SK-N-SH (cell line): ENCODE results near the gene MACROD1. TPM values are rescaled to one million over a fixed set of nuclear protein-coding genes. Genes with fewer than 3 reads are reported as not detected.

Experiments used
- CTCF ChIA-PET: fragments of 300-600, 350-600 bp; formaldehyde crosslinking; extraction: SDS; loops from one replicate; lab custom pipeline; 2021; lab: Yijun Ruan, JAX
- POLR2A ChIA-PET: fragments of 350-600 bp; sonication (Branson Sonifier 250); formaldehyde crosslinking; extraction: SDS; loops from one replicate; lab custom pipeline; 2020; ENCODE audit warnings: antibody characterized with exemption, inconsistent platforms; lab: Yijun Ruan, JAX
- DNase-seq: peaks from one replicate; pipeline ENCODE4 v3.0.0; 2012
- H2AFZ ChIP-seq: fragments of 200-600 bp; sonication (generic); 2 replicates; pipeline ENCODE4 v1.8.1; 2016; ENCODE audit warnings: antibody characterized with exemption, mild to moderate bottlenecking, low read depth
- H3F3A ChIP-seq: fragments of 200-600 bp; sonication (generic); replicated peaks from 2 replicates; pipeline ENCODE3; 2016; ENCODE audit warnings: antibody characterized with exemption, mild to moderate bottlenecking; ENCODE audit not compliant: insufficient read depth
- H3K27ac ChIP-seq, 2 experiments: fragments of 200-500 bp in 1 of 2; fragments of 200-600 bp in 1 of 2; sonication (Bioruptor generic) in 1 of 2; sonication (generic), shearing (Covaris generic) in 1 of 2; 2 replicates each; pipeline versions ENCODE4 v1.5.1 to v1.6.1; 2014 to 2016; ENCODE audit warnings: low read depth in 2 of 2, inconsistent platforms in 1 of 2, low read length in 1 of 2, mild to moderate bottlenecking in 1 of 2, mixed read lengths in 1 of 2
- H3K27me3 ChIP-seq: fragments of 200-600 bp; sonication (generic), shearing (Covaris generic); 2 replicates; pipeline ENCODE4 v1.6.1; 2016; ENCODE audit warnings: mixed run types; ENCODE audit not compliant: insufficient read depth
- H3K36me3 ChIP-seq, 2 experiments: fragments of 200-500 bp in 1 of 2; fragments of 200-600 bp in 1 of 2; sonication (Bioruptor generic) in 1 of 2; sonication (generic) in 1 of 2; replicated peaks in 1 of 2; 2 replicates each; pipeline versions ENCODE3 to v1.5.1; 2014 to 2016; ENCODE audit warnings: low read length in 1 of 2, mild to moderate bottlenecking in 1 of 2; ENCODE audit not compliant: insufficient read depth in 2 of 2, control insufficient read depth in 1 of 2
- H3K4me1 ChIP-seq, 2 experiments: fragments of 200-500 bp in 1 of 2; fragments of 200-600 bp in 1 of 2; sonication (Bioruptor generic) in 1 of 2; sonication (generic), shearing (Covaris generic) in 1 of 2; 2 replicates each; pipeline versions ENCODE4 v1.5.1 to v1.6.1; 2014 to 2016; ENCODE audit warnings: low read depth in 1 of 2, low read length in 1 of 2, mixed run types in 1 of 2; ENCODE audit not compliant: insufficient read depth in 2 of 2, control insufficient read depth in 1 of 2
- H3K4me2 ChIP-seq: fragments of 200-600 bp; sonication (generic), shearing (Covaris generic); 2 replicates; pipeline ENCODE4 v1.6.1; 2017; ENCODE audit warnings: mixed run types
- H3K4me3 ChIP-seq, 2 experiments: fragments of 200-500 bp in 1 of 2; fragments of 200-600 bp in 1 of 2; sonication (Bioruptor generic) in 1 of 2; sonication (generic), shearing (Covaris generic) in 1 of 2; 2 replicates each; pipeline versions ENCODE4 v1.5.1 to v1.8.1; 2014 to 2016; ENCODE audit warnings: low read depth in 2 of 2, inconsistent platforms in 1 of 2, low read length in 1 of 2, mild to moderate bottlenecking in 1 of 2, mixed read lengths in 1 of 2, moderate library complexity in 1 of 2
- H3K79me2 ChIP-seq: fragments of 200-600 bp; sonication (generic); 2 replicates; pipeline ENCODE4 v1.8.1; 2017; ENCODE audit warnings: mild to moderate bottlenecking; ENCODE audit not compliant: insufficient read depth
- H3K9ac ChIP-seq: fragments of 200-600 bp; sonication (generic); 2 replicates; pipeline ENCODE4 v1.6.1; 2017; ENCODE audit warnings: mixed run types
- H3K9me2 ChIP-seq: fragments of 200-600 bp; sonication (generic); 2 replicates; pipeline ENCODE4 v1.6.1; 2017; ENCODE audit warnings: mixed run types
- H3K9me3 ChIP-seq: fragments of 200-600 bp; sonication (generic); 2 replicates; pipeline ENCODE4 v1.6.1; 2017; ENCODE audit warnings: mixed run types, mild to moderate bottlenecking, moderate library complexity
- H4K20me1 ChIP-seq: fragments of 200-600 bp; sonication (generic); 2 replicates; pipeline ENCODE4 v1.6.1; 2017; ENCODE audit warnings: mild to moderate bottlenecking, mixed run types; ENCODE audit not compliant: insufficient read depth
- EP300 ChIP-seq, 2 experiments: IDR thresholded peaks; 2 replicates each; pipeline versions ENCODE4 v1.4.0 to v1.6.1; 2012; ENCODE audit warnings: borderline replicate concordance in 1 of 2, low read depth in 1 of 2, low read length in 1 of 2
- EZH2phosphoT487 ChIP-seq: fragments of 200-600 bp; sonication (generic); IDR thresholded peaks from 2 replicates; pipeline ENCODE4 v1.6.1; 2017; ENCODE audit warnings: low read depth, mixed run types, mild to moderate bottlenecking, antibody characterized with exemption, moderate library complexity, borderline replicate concordance
- GABPA ChIP-seq: IDR thresholded peaks from 2 replicates; pipeline ENCODE4 v1.4.0; 2012; ENCODE audit warnings: low read depth, mild to moderate bottlenecking
- JUND ChIP-seq: IDR thresholded peaks from 2 replicates; pipeline ENCODE4 v1.4.0; 2012
- POLR2AphosphoS5 ChIP-seq: IDR thresholded peaks from 2 replicates; pipeline ENCODE4 v1.6.1; 2012; ENCODE audit warnings: low read depth, low read length
- RFX5 ChIP-seq: IDR thresholded peaks from 2 replicates; pipeline ENCODE4 v1.6.1; 2012; ENCODE audit warnings: mild to moderate bottlenecking, improper control_type of control experiment, low read length
- RXRA ChIP-seq: IDR thresholded peaks from 2 replicates; pipeline ENCODE4 v1.4.0; 2012; ENCODE audit warnings: low read depth, mild to moderate bottlenecking, borderline replicate concordance
- WGBS: methylation state at CpG from one replicate; pipeline ENCODE4 v1.1.6; 2017; ENCODE audit warnings: low lambda C conversion rate; 5-methylcytosine and 5-hydroxymethylcytosine counted together
- polyA plus RNA-seq, 3 experiments: library from polyadenylated mRNA; depleted of rRNA; stranded (reverse); fragments of >200 nt; gene quantifications; 2 replicates each; pipeline ENCODE4 v1.2.3, GENCODE V29; 2012
- TF ChIP-seq, protein P1 (sequence below): IDR thresholded peaks from 2 replicates; pipeline ENCODE4 v1.4.0; 2012; ENCODE audit warnings: low read depth
- TF ChIP-seq, protein P2 (sequence below): fragments of 200-600 bp; sonication (generic); IDR thresholded peaks from 2 replicates; pipeline ENCODE4 v1.6.1; 2017; ENCODE audit warnings: antibody characterized with exemption, mild to moderate bottlenecking, moderate library complexity
- TF ChIP-seq, protein P3 (sequence below): IDR thresholded peaks from 2 replicates; pipeline ENCODE4 v1.6.1; 2012; ENCODE audit warnings: mild to moderate bottlenecking, low read depth, low read length, moderate library complexity

MACROD1 gene
- polyA plus RNA-seq, 1 of the 3 experiments (the other 2 are of a cell fraction), result 49.1 TPM

DNA sequence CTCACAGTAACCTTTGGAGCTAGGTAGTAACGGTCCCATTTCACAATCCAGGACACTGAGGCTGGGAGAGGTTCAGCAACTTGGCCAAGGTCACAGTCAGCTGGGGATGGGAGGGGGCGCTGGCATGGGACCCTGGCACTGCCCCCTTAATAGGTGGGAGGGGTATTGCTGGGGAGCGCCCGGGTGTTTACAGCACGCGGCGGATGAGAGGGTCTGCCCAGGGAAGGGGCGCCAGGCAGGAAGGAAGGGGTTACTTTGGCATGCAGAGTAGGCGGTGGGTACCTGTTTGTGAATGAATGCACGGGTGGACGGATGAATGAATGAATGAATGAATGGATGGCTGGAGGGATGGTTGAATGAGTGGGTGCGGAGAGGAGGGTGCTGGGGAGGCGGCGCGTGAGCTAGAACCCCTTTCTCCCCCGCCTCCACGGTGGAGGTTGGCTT lies 130.8 kb downstream of the MACROD1 start:
- TF ChIP-seq, protein P1, sequence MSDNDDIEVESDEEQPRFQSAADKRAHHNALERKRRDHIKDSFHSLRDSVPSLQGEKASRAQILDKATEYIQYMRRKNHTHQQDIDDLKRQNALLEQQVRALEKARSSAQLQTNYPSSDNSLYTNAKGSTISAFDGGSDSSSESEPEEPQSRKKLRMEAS, result no peak
- TF ChIP-seq, protein P2, sequence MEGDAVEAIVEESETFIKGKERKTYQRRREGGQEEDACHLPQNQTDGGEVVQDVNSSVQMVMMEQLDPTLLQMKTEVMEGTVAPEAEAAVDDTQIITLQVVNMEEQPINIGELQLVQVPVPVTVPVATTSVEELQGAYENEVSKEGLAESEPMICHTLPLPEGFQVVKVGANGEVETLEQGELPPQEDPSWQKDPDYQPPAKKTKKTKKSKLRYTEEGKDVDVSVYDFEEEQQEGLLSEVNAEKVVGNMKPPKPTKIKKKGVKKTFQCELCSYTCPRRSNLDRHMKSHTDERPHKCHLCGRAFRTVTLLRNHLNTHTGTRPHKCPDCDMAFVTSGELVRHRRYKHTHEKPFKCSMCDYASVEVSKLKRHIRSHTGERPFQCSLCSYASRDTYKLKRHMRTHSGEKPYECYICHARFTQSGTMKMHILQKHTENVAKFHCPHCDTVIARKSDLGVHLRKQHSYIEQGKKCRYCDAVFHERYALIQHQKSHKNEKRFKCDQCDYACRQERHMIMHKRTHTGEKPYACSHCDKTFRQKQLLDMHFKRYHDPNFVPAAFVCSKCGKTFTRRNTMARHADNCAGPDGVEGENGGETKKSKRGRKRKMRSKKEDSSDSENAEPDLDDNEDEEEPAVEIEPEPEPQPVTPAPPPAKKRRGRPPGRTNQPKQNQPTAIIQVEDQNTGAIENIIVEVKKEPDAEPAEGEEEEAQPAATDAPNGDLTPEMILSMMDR, result no peak
- no peak for TF ChIP-seq GABPA
- no peak for TF ChIP-seq RXRA
- TF ChIP-seq RFX5, result no peak
- TF ChIP-seq EP300 (IDR thresholded peaks at IDR 0.05; ENCODE audit: borderline replicate concordance in 1 of 2, low read depth in 1 of 2, low read length in 1 of 2), result no peak
- Histone ChIP-seq H3K9me3 (no peaks in the 10 kb centered on the region), H3K4me3 (peak overlapping the region in 1 of 2 experiments; percentile 58; a peak in 2 of 4 replicates), H3K4me1 (peaks cover 3 to 47% of the 10 kb centered on the region in 2 experiments; a peak in 2 of 4 replicates), H4K20me1 (0 out of 2 replicates have a peak, but pooled peaks cover 3% of the 10 kb centered on the region), H3K36me3 (no peaks in the 10 kb centered on the region), H3K4me2 (peak overlapping the region; percentile 57; the same call in 1 of the 2 replicates), H3K9me2 (no peaks in the 10 kb centered on the region), H3F3A (no peaks in the 10 kb centered on the region), H3K79me2 (no peaks in the 10 kb centered on the region), H3K9ac (no peak overlapping the region), H3K27me3 (no peaks in the 10 kb centered on the region), H2AFZ (no peak overlapping the region), H3K27ac (peak overlapping the region in 1 of 2 experiments; percentile 29; a peak in 1 of 4 replicates)
- CTCF ChIA-PET, result interaction anchor here (1.3 to 11.1 kb wide), 3 partner anchors 27 to 112 kb away, joined by 3 to 207 read pairs (median 5); no protein-coding TSS in a partner anchor
- 51% methylated on average over 17 of the region's 17 CpGs for WGBS
- POLR2A ChIA-PET, result no interaction called here
- DNase-seq, result no peak

DNA sequence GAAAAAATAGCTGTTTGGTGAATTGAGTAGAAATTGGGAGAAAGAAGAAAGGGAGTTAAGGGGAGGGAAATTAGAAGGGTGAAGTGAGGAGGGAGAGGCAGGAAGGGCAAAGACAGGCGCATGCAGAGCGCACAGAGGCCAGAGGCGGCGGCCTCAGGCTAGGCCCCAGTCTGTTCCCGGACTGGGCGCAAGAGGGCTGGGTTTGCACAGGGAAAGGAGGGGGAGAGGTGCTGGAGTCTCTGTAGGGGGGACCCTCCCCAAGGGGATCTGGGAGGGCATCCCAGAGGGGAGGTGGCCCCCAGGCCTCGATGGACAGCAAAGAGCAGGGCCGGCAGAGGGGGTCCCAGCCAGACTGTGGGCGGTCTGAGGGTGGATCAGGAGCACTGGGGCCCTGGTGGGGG lies 131.5 kb downstream of the MACROD1 start:
- no peaks in the 10 kb centered on the region for H3K9me3 ChIP-seq
- H3K27me3 ChIP-seq, result no peaks in the 10 kb centered on the region
- no peak for DNase-seq
- TF ChIP-seq EZH2phosphoT487 (no peak), POLR2AphosphoS5 (no peak), JUND (no peak), RFX5 (no peak), GABPA (no peak)
- TF ChIP-seq, protein P3, sequence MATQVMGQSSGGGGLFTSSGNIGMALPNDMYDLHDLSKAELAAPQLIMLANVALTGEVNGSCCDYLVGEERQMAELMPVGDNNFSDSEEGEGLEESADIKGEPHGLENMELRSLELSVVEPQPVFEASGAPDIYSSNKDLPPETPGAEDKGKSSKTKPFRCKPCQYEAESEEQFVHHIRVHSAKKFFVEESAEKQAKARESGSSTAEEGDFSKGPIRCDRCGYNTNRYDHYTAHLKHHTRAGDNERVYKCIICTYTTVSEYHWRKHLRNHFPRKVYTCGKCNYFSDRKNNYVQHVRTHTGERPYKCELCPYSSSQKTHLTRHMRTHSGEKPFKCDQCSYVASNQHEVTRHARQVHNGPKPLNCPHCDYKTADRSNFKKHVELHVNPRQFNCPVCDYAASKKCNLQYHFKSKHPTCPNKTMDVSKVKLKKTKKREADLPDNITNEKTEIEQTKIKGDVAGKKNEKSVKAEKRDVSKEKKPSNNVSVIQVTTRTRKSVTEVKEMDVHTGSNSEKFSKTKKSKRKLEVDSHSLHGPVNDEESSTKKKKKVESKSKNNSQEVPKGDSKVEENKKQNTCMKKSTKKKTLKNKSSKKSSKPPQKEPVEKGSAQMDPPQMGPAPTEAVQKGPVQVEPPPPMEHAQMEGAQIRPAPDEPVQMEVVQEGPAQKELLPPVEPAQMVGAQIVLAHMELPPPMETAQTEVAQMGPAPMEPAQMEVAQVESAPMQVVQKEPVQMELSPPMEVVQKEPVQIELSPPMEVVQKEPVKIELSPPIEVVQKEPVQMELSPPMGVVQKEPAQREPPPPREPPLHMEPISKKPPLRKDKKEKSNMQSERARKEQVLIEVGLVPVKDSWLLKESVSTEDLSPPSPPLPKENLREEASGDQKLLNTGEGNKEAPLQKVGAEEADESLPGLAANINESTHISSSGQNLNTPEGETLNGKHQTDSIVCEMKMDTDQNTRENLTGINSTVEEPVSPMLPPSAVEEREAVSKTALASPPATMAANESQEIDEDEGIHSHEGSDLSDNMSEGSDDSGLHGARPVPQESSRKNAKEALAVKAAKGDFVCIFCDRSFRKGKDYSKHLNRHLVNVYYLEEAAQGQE, result no peak
- 97% methylated on average over 7 of the region's 9 CpGs for WGBS
- peaks cover 3 to 41% of the 10 kb centered on the region in 2 experiments; a peak in 2 of 4 replicates for H3K4me1 ChIP-seq
- H3F3A ChIP-seq, result no peaks in the 10 kb centered on the region
- no peaks in the 10 kb centered on the region for H3K36me3 ChIP-seq
- H3K4me2 ChIP-seq, result no peak overlapping the region
- POLR2A ChIA-PET, result interaction anchor here (1.1 kb wide), 1 partner anchor 38 kb away, joined by 3 read pairs; no protein-coding TSS in a partner anchor
- no peaks in the 10 kb centered on the region for H3K79me2 ChIP-seq
- H3K27ac ChIP-seq, result no peak overlapping the region
- H3K4me3 ChIP-seq, result no peak overlapping the region
- CTCF ChIA-PET, result interaction anchor here (1.3 to 2.8 kb wide), 2 partner anchors 28 to 118 kb away, joined by 5 to 11 read pairs; no protein-coding TSS in a partner anchor
- H2AFZ ChIP-seq, result no peak overlapping the region
- no peaks in the 10 kb centered on the region for H3K9me2 ChIP-seq
- H3K9ac ChIP-seq, result no peak overlapping the region
- 0 out of 2 replicates have a peak, but pooled peaks cover 3% of the 10 kb centered on the region for H4K20me1 ChIP-seq
